Ureter (tissue), 1 donor: Measurements from ENCODE around the gene LEO1. TPM values are rescaled to one million over a fixed set of nuclear protein-coding genes. Genes with fewer than 3 reads are reported as not detected.

Experiments used
- DNase-seq: peaks from one replicate; pipeline ENCODE4 v3.0.0-alpha.2; 2020; ENCODE audit warnings: low spot score
- total RNA-seq: library from RNA; stranded (reverse); gene quantifications from one replicate; pipeline ENCODE4 v1.2.4, GENCODE V29; 2023
- donor health status: DM: yes; HTN: yes; CAD: no.

LEO1 gene
- total RNA-seq, result 23.1 TPM

DNA sequence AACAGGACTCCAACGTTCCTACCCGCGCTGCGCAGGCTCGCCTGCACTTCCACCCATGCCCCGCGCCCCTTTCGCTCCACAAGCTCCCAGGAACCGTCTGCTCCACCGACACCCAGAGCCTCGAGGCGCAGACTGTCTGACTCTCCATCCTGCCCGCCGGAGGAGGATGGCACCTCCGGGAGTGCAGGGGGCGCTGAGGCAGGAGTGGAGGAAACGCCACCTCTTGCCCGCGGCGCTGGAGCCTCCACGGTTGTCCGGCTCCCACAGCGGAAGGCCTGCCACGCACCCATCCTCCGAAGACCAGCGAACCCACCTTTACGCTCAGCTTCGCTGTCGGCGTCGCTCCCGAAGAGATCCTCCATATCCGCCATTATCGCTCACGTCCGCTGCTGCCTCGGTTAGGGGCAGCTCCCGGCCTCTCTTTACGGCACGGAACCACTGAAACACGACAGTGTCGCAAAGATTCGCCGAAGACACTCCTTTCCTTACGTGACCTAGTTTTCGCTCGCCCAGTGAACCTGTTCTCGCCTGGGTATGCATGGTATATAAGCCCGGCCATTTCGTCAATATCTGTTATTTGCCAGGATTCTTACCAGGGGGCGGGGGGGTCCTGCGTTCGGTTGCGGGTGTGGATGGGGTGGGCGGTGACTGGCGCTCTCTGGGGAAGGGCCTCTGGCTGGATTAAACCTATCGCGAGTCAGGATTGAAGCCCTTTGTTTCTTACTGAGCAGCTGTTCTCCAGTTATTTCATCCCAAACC is at the start of gene LEO1:
Gene LEO1 (minus strand): TSS at position 404 of the 759 bp plus-strand sequence. CDS start 33 bp downstream, at position 371.
- peak; percentile 92 for DNase-seq

DNA sequence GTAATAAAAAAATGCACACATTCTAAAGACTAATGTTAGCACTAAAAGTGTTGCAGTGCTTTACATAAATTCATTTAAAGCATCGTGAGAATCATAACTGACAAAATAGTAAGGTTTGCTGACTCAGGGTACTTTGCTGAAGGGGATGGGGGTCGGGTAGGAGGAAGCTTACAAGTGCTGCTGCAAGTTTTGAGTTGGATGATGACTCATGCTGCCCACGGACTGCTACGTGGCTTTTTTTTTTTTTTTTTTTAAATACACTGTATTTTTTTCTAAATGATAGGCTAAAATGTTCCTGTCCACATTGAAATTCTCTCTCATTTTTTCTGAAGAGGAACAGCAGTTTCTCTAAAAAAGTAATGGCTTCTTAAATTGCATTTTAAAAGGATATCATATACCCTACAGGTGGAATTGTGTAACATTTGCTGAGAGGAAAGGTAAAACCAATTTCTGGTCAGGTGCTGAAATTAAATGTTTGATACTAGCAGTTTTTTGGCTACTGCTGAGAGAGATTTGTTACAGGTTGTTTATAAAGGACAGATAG is 49.6 kb upstream of the LEO1 start:
- no peak for DNase-seq

- DNase-seq, result no peak
Measured at GRCh38 chr15:52020221-52021085, 48.9 kb upstream of the LEO1 start.

DNA sequence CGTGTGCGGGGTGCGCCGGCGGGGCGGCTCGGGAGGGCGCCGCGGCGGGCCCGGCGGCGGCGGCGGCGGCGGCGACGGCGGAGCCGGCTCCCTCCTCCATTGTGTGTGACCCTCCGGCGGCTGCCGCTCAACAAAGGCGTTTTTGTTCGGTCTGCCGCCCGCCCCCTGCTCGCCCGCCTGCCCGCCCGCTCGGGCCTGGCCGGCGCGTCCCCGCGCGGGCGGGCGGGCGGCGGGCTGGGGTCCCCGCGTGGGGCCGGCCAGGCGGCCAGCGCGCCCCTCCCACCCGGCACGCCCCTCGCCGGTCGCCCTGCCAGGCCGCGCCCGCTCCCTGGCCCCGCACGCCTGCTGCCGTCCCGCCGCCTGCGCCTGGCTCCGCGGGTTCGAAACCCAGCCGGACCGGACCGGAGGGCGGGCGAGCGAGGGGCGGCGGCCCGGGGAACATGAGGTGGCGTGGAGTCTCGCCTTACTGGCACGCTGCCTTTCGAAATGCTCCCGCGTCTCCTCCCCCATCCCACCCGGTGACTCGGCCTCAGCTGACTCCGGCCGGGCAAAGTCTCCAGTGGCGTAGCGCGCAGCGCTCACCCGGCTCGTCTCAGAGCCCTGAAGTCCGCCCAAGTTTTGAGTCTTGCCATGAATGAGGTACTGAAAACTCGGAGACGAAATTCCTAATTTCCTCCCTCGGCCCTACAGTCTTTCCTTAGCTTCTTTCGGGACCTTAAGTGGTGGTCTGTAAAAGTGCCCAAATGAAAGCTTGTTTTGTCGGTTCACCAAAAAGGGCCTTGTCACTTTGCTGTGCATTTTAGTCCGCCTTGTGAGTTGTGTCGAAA is 48.0 kb upstream of the LEO1 start:
- DNase-seq, result peak; percentile 88

DNA sequence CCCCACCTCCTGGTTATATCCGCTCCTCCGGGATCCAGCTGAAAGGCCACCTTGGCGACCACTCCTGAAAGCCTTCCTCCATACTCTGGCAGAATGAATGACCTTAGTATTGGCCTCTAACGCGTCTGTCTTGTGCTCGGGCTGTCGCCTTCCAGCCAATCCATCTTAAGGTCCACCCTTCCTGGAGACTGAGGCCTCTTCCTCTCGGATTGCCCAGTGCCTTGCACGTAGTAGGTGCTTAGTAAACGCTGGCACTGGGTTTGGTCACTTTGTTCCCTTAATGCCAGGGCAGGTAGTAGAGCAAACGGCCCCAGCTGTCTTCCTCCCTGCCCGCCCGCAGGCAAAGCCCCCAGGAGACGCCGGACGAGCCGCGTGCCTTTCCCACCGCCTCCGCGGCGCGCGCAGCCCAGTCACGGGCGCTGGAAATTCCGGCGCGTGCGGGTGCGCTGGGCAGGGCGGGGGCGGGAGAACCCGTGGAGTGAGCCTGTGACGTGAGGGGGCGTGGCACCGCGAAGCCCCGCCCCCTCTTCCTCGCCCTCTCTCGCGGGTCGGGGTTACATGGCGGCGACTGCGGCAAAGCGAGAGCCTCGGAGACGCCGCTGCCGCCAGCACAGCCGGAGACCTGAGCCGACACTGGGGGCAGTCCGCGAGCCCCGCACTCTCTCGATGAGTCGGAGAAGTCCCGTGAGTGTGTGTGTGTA is 47.3 kb upstream of the LEO1 start, which contains the start of gene MAPK6:
Gene MAPK6 (plus strand): TSS at position 527 of the 701 bp plus-strand sequence. CDS start 27,242 bp downstream, outside the sequence.
- peak; percentile 94 for DNase-seq

GRCh38 chr15:52018244-52018643 is 46.7 kb upstream of the LEO1 start:
- no peak for DNase-seq

DNA sequence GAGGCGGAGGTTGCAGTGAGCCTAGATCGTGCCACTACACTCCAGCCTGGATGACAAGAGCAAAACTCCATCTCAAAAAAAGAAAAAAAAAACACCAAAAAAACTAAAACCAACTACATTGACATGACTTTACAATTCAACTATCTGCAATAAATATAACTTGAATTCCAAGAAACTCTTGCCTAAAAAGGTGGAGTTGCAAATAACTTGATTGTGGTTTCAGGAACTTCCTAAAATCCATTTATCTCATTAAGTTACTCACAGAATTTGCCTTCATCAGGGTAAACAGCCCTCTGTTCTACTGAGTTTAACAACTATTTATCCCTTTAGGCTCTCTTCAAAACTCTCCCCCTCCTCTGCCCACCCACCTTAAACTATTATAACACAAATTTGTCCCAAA is 44.7 kb upstream of the LEO1 start:
- no peak for DNase-seq

DNA sequence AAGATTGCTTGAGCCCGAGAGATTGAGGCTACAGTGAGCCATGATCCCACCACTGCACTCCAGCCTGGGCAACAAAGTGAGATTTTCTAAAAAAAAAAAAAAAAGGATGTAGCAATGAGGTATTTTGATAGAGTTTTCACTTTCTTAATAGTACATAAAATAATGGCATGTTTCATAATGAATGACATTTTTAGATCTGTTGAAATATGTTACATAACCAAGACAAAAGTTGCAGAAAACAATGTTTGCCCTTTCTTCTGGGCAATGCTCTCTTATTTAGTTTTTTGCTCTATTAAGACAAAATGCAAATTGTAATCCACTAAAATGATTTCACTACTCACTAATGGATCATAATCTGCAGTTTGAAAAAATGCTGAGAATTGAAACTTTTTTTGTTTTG is 43.0 kb upstream of the LEO1 start:
- DNase-seq, result no peak

DNA sequence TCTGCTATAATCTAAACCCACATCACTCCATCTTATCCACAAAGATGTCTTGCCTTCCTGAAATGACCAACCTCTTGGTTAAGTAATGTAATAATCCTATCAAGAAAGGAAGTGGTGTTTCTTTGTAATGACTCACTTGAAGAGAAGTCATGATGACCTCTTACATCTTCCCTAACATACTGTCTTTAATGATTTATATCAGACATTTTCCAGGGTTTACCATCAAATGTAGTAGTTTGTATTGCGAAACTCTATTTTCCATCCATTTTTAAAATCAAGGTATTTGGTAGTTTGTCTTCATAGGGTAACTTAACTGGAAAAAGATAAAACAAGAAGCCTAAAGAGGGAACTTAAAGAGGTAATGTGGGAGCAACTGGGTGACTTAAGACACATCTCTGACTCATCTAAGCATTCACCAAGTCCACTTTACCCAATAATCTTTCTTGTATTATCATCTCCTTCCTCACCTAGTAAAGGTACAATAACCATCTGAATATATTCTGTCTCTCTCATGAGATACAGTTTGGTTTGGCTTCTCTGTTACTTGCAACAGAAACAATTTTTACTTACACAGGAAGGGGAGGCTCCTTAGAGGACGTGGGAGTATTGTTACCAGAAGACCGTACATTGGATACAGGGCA is 41.7 kb upstream of the LEO1 start:
- no peak for DNase-seq

DNA sequence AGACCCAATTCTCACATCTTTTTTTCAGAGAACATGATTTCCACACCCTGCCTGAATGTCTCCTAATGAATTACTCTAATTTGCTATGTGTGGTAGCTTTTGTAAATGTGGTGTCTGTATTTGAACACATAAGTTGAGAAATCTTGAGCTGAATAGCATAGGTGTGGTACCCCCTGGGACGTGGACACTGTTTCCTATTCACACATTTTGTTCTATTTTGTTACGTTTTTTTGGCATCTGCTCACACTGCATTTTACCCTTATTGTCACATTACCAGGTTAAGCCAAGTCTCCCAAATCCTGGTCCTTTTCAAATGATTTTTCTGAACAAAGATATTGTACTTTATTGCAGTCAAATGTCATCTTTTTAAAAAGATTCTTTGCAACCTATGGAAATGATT is 40.6 kb upstream of the LEO1 start:
- DNase-seq, result no peak

DNA sequence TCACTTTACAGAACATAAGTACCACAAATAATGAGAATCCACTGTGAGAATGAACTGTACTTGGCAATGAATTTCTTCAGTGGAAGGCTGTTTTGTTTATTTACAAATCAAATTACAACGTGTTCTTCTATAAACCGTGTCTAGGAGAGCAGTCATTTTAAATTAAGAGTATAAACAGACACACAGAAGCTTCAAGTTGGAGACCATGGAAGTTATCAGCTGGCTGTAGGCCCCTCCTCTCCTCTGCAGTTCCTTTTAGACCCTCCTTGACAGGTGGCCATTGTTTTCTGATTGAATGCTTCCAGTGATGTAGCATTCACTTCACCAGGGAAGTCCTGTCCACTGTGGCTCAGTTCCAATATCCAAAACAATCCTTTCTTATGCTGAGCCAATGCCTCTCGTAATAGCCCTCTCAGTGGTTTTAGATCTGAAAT is 40.1 kb upstream of the LEO1 start:
- no peak for DNase-seq

DNA sequence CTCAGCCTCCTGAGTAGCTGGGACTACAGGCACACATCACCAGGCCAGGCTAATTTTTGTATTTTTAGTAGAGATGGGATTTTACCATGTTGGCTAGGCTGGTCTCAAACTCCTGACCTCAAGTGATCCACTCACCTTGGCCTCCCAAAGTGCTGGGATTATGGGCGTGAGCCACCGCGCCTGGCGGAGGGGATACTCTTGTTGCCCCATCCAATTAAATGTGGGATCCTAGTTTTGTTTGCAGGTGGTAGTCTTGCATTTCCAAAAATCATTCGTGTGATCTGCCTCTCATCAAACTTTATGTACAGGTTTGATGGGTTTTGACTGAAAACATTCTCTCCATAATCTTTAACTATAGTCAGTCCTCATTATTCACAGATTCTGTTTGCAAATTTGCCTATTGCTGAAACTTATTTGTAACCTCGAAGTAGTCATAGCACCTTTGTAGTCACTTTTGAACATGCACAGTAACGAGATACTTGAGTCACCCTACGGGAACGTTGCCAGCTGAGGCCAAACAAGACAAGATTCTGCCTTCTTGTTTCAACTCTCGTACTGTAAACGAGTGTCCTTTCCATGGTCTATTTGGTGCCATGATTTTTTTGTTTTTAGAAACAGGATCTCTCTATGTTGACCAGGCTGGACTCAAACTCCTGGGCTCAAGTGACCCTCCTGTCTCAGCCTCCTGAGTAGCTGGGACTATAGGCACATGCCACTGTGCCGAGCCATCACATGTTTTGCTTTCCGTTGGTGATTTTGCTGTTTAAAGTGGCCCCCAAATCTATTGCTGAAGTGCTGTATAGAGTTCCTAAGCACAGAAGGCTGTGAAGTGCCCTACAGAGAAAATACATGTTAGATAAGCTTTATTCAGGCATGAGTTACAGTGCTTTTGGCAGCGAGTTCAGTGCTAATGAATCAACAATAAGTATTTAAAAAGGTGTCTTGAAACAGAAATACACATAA is 39.3 kb upstream of the LEO1 start:
- DNase-seq, result peak; percentile 54

GRCh38 chr15:52008698-52009434 is 37.3 kb upstream of the LEO1 start:
- no peak for DNase-seq

DNA sequence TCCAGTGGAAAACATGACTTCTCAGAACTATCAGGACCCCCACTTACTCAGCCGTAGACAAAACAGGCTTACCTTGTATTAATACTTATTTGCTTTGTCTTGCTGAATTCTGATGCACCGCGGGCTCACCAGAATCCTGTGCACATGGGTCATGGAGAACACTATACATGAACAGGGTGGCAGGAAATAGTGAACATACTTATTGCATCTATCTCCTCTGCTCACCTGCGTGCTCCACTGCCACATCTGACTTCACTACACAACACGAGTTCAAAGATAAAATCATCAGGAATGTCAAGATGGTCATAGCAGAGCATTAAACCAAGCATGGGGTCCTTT is 36.8 kb upstream of the LEO1 start:
- DNase-seq, result no peak

DNA sequence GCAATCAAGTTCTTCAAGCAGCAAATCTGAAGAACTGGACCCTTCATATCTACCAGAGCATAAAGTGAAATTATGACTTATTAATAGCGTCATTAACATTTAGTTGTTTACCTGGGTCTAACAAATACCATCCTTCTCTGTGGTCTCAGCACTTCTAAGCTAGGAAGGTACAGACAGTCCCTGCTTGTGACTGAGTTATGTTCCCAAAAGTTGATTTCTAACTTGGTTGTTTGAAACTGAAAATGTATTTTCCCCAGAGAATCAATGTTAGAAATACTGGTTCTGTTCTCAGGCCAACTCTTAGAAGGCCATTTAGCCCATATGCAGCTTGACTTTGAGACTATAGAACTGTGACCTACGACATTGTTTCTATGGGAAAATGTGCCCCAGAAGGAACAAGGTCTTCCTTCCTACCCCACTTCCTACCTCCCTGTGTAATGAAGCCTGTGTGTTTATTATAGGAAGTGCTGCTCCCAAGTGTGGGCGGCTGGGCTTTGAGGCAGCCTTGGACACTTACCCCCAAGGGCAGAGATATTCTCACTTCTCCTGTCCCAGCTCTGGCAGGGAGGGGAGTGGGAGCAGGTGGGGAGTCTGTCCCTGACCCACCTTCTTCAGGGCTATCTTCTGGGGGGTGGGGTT is 35.2 kb upstream of the LEO1 start:
- DNase-seq, result no peak

- DNase-seq, result no peak
Measured at GRCh38 chr15:52005748-52006701, 34.4 kb upstream of the LEO1 start.

- DNase-seq, result no peak
Measured at GRCh38 chr15:52004806-52005205, 33.2 kb upstream of the LEO1 start.
